Measurements from ENCODE around the gene IVD.

IVD gene

DNA sequence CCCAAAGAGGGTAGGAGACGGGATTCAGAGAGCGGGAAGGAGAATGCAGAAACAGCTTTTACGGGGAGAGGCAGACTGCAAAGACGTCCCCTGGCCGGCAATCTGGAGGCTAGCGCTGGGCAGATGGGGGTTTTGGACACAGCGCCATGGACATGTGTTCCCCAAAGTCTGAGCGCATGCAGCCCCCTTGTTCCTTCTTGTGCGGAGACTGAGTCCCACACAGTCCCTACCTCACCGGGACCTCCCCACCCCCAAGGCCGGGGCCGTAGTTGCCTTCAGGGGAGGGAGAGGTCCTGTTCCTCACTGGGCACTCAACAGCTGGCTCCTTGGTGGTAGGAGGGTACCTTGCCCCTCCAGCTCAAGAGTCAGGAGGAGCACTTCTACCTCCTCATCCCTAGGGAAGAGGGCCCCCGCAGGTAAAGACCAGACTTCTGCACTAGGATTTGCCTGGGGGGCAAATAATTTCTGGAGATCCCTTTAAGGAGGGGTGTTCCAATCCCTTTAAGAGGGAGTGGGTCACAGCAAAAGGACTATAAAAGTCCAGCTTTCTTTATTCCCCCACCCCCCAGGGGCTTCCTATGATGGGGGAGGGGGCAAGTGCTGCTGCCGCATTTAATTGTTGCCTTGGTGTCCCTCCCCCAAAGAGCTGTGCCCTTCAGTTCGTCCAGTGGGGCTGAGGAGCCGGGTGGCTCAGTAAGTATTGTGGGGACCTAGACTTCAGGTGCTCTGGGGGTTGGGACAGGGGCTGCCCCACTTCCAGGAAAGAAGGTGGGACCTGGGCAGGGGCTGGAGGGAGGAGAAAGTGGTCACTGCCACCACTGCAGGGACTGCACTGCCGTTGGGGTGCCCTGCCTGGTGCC, 31.5 kb downstream of the IVD start:
- Histone ChIP-seq H3K27me3 (ENCODE audit: insufficient read depth, insufficient read length) (peaks cover 21% of the 10 kb centered on the region), H3K9me3 (ENCODE audit: insufficient read depth, low read length) (no peaks in the 10 kb centered on the region), H3K36me3 (ENCODE audit: insufficient read depth, insufficient read length, low read length) (no peaks in the 10 kb centered on the region), H3K9ac (ENCODE audit: insufficient read length, low read depth) (peak overlapping the region; percentile 83), H3K4me1 (ENCODE audit: insufficient read depth, insufficient read length) (peaks cover 16% of the 10 kb centered on the region), H3K4me3 (ENCODE audit: insufficient read length, low read depth) (peak overlapping the region; percentile 53)
- TF ChIP-seq YY1 (IDR thresholded peaks at IDR 0.05; ENCODE audit: insufficient read depth, insufficient read length) = no peak
- no peak for TF ChIP-seq ZNF274 (IDR thresholded peaks at IDR 0.05; ENCODE audit: low read depth, low read length)
- TF ChIP-seq SUZ12 (IDR thresholded peaks at IDR 0.05; ENCODE audit: extremely low read depth, insufficient read depth, insufficient read length) = no peak
- no peak for DNase-seq (ENCODE audit: low read depth, low spot score)

DNA sequence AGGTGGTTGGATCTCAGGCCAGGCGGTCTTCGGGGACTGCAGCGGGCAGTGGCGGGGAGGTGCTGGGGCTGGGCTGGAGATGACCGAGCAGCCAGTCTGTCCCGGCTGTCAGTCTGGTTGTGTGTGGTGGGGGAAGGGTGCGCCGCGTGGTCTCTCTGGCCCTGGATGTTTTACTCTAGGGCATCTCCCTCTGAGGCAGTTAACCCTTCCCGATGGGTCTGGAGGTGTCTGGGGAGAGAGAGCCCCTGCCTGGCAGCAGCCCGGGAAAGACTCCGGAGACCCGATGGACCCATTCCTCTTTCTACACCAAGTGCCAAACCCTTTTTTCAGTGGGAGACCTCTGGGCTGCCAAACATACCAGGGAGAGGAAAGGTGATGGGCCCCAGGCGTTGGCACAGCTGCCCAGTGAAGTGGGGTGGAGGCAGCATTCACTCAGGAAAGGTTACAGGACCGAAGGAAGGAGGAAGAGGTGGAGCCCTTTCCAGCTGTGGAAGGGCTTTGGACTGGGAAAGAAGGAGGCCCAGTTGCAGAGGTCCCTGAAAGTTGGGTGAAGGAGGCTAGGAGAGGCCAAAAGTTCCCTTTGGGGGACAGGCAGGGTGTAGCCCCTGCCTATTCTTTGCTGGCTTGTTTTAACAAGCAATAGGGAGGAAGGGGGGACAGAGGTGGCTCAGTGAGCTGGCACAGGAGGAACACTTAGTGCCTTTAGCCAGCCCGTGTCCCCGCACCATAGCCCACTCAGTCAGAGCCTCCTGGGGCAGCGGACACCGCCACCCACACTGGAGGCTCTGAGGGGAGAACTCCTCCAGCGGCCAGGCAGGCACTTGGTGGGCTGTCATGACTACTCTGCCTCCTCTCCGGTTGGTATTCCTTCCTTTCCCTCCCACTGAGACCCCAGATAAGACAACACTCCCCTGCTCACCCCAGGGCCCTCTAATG, 32.4 kb downstream of the IVD start:
- Histone ChIP-seq H3K9me3 (ENCODE audit: insufficient read depth, low read length) (no peaks in the 10 kb centered on the region), H3K36me3 (ENCODE audit: insufficient read depth, insufficient read length, low read length) (peaks cover 3% of the 10 kb centered on the region), H3K27me3 (ENCODE audit: insufficient read depth, insufficient read length) (peaks cover 21% of the 10 kb centered on the region), H3K4me3 (ENCODE audit: insufficient read length, low read depth) (peak overlapping the region; percentile 53), H3K9ac (ENCODE audit: insufficient read length, low read depth) (peak overlapping the region; percentile 92), H3K4me1 (ENCODE audit: insufficient read depth, insufficient read length) (peaks cover 19% of the 10 kb centered on the region)
- TF ChIP-seq ZNF274 (IDR thresholded peaks at IDR 0.05; ENCODE audit: low read depth, low read length) (no peak), SUZ12 (IDR thresholded peaks at IDR 0.05; ENCODE audit: extremely low read depth, insufficient read depth, insufficient read length) (no peak), YY1 (IDR thresholded peaks at IDR 0.05; ENCODE audit: insufficient read depth, insufficient read length) (no peak)
- DNase-seq (ENCODE audit: low read depth, low spot score) = no peak

DNA sequence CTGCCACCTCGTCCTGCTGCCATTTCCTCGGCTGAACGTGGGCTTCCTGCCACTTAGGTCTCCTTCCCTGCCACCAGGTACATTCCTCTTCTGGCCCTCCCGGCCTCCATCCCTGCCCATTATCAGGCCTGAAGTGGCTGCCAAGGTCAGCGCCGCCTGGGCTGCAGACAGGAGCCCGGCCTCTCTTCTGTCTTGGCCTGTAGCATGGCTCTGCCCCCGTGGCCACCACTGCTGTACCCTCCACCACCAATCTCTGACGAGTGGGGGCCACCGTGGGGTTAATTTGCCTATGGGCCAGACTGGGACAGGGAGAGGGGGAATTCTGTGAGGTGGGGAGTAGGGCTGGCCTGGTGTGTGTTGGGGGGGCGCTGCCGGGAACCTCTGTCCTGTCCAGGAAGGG, 33.1 kb downstream of the IVD start:
- no peaks in the 10 kb centered on the region for H3K9me3 ChIP-seq (ENCODE audit: insufficient read depth, low read length)
- no peak for DNase-seq (ENCODE audit: low read depth, low spot score)
- peaks cover 22% of the 10 kb centered on the region for H3K4me1 ChIP-seq (ENCODE audit: insufficient read depth, insufficient read length)
- H3K27me3 ChIP-seq (ENCODE audit: insufficient read depth, insufficient read length) = peaks cover 21% of the 10 kb centered on the region
- TF ChIP-seq SUZ12 (IDR thresholded peaks at IDR 0.05; ENCODE audit: extremely low read depth, insufficient read depth, insufficient read length) = no peak
- no peak for TF ChIP-seq ZNF274 (IDR thresholded peaks at IDR 0.05; ENCODE audit: low read depth, low read length)
- TF ChIP-seq YY1 (IDR thresholded peaks at IDR 0.05; ENCODE audit: insufficient read depth, insufficient read length) = no peak
- peaks cover 4% of the 10 kb centered on the region for H3K36me3 ChIP-seq (ENCODE audit: insufficient read depth, insufficient read length, low read length)
- peak overlapping the region; percentile 92 for H3K9ac ChIP-seq (ENCODE audit: insufficient read length, low read depth)
- peak overlapping the region; percentile 75 for H3K4me3 ChIP-seq (ENCODE audit: insufficient read length, low read depth)

GRCh38 chr15:40439461-40439959, 33.9 kb downstream of the IVD start:
- peak overlapping the region; percentile 92 for H3K9ac ChIP-seq (ENCODE audit: insufficient read length, low read depth)
- DNase-seq (ENCODE audit: low read depth, low spot score) = peak; percentile 58
- no peaks in the 10 kb centered on the region for H3K9me3 ChIP-seq (ENCODE audit: insufficient read depth, low read length)
- H3K27me3 ChIP-seq (ENCODE audit: insufficient read depth, insufficient read length) = peaks cover 21% of the 10 kb centered on the region
- H3K36me3 ChIP-seq (ENCODE audit: insufficient read depth, insufficient read length, low read length) = peaks cover 4% of the 10 kb centered on the region
- H3K4me3 ChIP-seq (ENCODE audit: insufficient read length, low read depth) = peak overlapping the region; percentile 75
- H3K4me1 ChIP-seq (ENCODE audit: insufficient read depth, insufficient read length) = peaks cover 22% of the 10 kb centered on the region
- TF ChIP-seq YY1 (IDR thresholded peaks at IDR 0.05; ENCODE audit: insufficient read depth, insufficient read length) = no peak
- TF ChIP-seq SUZ12 (IDR thresholded peaks at IDR 0.05; ENCODE audit: extremely low read depth, insufficient read depth, insufficient read length) = no peak
- TF ChIP-seq ZNF274 (IDR thresholded peaks at IDR 0.05; ENCODE audit: low read depth, low read length) = no peak

- Histone ChIP-seq H3K36me3 (ENCODE audit: insufficient read depth, insufficient read length, low read length) (peaks cover 4% of the 10 kb centered on the region), H3K27me3 (ENCODE audit: insufficient read depth, insufficient read length) (peaks cover 14% of the 10 kb centered on the region), H3K4me1 (ENCODE audit: insufficient read depth, insufficient read length) (peaks cover 22% of the 10 kb centered on the region), H3K9me3 (ENCODE audit: insufficient read depth, low read length) (no peaks in the 10 kb centered on the region), H3K4me3 (ENCODE audit: insufficient read length, low read depth) (peak overlapping the region; percentile 75), H3K9ac (ENCODE audit: insufficient read length, low read depth) (peak overlapping the region; percentile 92)
- no peak for TF ChIP-seq ZNF274 (IDR thresholded peaks at IDR 0.05; ENCODE audit: low read depth, low read length)
- TF ChIP-seq SUZ12 (IDR thresholded peaks at IDR 0.05; ENCODE audit: extremely low read depth, insufficient read depth, insufficient read length) = no peak
- DNase-seq (ENCODE audit: low read depth, low spot score) = no peak
Measured at GRCh38 chr15:40439960-40440742, 34.6 kb downstream of the IVD start.

GRCh38 chr15:40440743-40441564, 35.4 kb downstream of the IVD start, which contains the start of gene BAHD1:
Gene BAHD1, plus strand, starts transcription at chr15:40440953. Its CDS starts 17,512 bp downstream, at chr15:40458465.
- H3K9me3 ChIP-seq (ENCODE audit: insufficient read depth, low read length) = no peaks in the 10 kb centered on the region
- no peak for TF ChIP-seq YY1 (IDR thresholded peaks at IDR 0.05; ENCODE audit: insufficient read depth, insufficient read length)
- TF ChIP-seq ZNF274 (IDR thresholded peaks at IDR 0.05; ENCODE audit: low read depth, low read length) = no peak
- TF ChIP-seq SUZ12 (IDR thresholded peaks at IDR 0.05; ENCODE audit: extremely low read depth, insufficient read depth, insufficient read length) = no peak
- peak; percentile 92 for DNase-seq (ENCODE audit: low read depth, low spot score)
- H3K27me3 ChIP-seq (ENCODE audit: insufficient read depth, insufficient read length) = peaks cover 6% of the 10 kb centered on the region
- peak within 1 kb of the TSS; percentile 75 for H3K4me3 ChIP-seq (ENCODE audit: insufficient read length, low read depth)
- peaks cover 22% of the 10 kb centered on the region for H3K4me1 ChIP-seq (ENCODE audit: insufficient read depth, insufficient read length)
- H3K36me3 ChIP-seq (ENCODE audit: insufficient read depth, insufficient read length, low read length) = peaks cover 9% of the 10 kb centered on the region
- peak within 1 kb of the TSS; percentile 92 for H3K9ac ChIP-seq (ENCODE audit: insufficient read length, low read depth)

Data from NT2/D1 (cell line).